GM12891 (cell line): ENCODE data around the gene SLC15A5.

Source experiments
- DNase-seq: peaks from one replicate; pipeline ENCODE4 v3.0.0; 2011; ENCODE audit warnings: low spot score; ENCODE audit not compliant: insufficient read length
- FAIRE-seq: peaks from 2 replicates; lab custom pipeline; 2011; peaks lifted over from hg19 to GRCh38; lab: Jason Lieb, UNC
- PAX5 ChIP-seq: IDR thresholded peaks from 2 replicates; pipeline ENCODE4 v1.6.1; 2011; ENCODE audit warnings: low read length, moderate library complexity, mild to moderate bottlenecking; ENCODE audit not compliant: insufficient read depth, severe bottlenecking
- POLR2A ChIP-seq: IDR thresholded peaks from 2 replicates; pipeline ENCODE4 v1.6.1; 2011; ENCODE audit warnings: low read depth, low read length, control low read depth
- POLR2AphosphoS5 ChIP-seq: IDR thresholded peaks from 2 replicates; pipeline ENCODE4 v1.6.1; 2011; ENCODE audit warnings: low read depth, low read length, control low read depth
- POU2F2 ChIP-seq: IDR thresholded peaks from 2 replicates; pipeline ENCODE4 v1.6.1; 2011; ENCODE audit warnings: low read depth, mild to moderate bottlenecking, control low read depth, low read length, moderate library complexity
- SPI1 ChIP-seq: IDR thresholded peaks from 2 replicates; pipeline ENCODE4 v1.6.1; 2011; ENCODE audit warnings: low read depth, low read length, control low read depth
- TAF1 ChIP-seq: IDR thresholded peaks from 2 replicates; pipeline ENCODE4 v1.6.1; 2011; ENCODE audit warnings: low read depth, low read length, control low read depth

Gene SLC15A5

GRCh38 chr12:16269946-16270345 lies 7.5 kb downstream of the SLC15A5 start:
- DNase-seq, result no peak
- no peak for TF ChIP-seq POLR2A
- TF ChIP-seq POLR2AphosphoS5, result no peak
- no peak for TF ChIP-seq SPI1
- TF ChIP-seq PAX5, result no peak
- no peak for TF ChIP-seq TAF1
- no peak for TF ChIP-seq POU2F2
- no peak for FAIRE-seq

DNA sequence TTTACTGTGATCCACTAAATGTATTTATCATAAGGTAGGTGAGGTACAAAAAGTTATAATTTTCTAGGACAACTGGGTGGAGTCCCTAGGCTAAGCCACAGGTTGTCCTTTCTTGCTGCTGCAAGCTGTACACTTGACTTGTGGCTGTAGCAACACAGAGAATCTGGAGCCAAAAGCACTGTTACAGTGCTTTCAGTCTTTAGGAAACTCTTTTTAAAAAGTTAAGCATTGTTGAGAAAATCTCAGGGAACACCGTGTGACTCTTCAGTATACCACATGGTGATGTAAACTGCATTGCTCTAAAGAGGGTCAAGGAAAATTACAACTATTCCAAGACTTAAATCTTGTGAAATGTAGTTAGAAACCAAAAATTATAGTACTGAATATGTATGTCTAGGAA lies 11.4 kb downstream of the SLC15A5 start:
- FAIRE-seq (no peak), DNase-seq (no peak)
- no peak for TF ChIP-seq TAF1
- no peak for TF ChIP-seq POLR2AphosphoS5
- no peak for TF ChIP-seq PAX5
- no peak for TF ChIP-seq POU2F2
- TF ChIP-seq SPI1, result no peak
- no peak for TF ChIP-seq POLR2A

DNA sequence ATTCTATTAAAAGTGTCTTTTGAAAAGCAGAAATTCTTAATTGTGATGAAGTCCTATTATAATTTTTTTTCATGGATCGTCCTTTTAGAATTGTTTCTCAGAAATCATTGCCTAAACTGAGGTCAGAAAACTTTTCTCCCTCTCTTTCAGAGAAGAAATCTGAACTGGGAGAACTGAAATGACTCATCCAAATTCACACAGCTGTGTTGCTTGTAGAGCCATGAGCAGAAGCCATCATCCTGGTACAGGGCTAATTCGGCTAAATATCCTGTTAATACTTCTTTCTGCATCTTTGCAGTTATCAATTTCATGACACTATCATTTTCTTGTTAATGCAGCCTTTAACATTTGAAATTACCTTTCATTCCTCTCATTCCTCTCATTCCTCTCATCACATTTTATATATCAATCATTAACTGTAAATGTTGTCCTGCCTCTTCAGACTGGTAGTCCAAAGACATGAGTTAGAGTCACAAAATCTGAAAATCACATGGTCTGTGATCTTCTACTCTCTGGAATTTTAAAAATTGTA lies 15.5 kb downstream of the SLC15A5 start:
- TF ChIP-seq POU2F2 (no peak), PAX5 (no peak), SPI1 (no peak), POLR2A (no peak), TAF1 (no peak), POLR2AphosphoS5 (no peak)
- FAIRE-seq, result no peak

DNA sequence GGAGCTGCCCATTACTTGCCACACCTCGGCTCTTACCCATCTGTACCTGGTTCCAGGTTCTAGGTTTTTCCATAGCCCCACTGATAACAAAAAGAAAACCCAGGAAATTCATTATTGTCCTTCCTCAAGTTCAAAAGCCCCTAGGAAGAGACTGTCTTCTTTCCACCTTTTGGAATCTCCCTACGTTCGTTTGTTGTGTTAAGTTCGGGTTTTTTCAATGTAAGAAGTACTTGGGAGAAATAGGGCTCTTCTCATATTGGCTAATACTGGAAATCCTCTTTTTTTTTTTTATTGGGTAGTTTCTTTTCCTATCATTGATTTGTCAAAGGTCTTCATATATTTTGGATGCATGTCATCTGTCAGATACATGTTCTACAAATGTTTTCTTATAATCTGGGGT lies 17.3 kb downstream of the SLC15A5 start:
- no peak for DNase-seq
- no peak for FAIRE-seq

More for the DNA sequence above, 15.5 kb downstream of the SLC15A5 start:
- DNase-seq, result no peak

DNA sequence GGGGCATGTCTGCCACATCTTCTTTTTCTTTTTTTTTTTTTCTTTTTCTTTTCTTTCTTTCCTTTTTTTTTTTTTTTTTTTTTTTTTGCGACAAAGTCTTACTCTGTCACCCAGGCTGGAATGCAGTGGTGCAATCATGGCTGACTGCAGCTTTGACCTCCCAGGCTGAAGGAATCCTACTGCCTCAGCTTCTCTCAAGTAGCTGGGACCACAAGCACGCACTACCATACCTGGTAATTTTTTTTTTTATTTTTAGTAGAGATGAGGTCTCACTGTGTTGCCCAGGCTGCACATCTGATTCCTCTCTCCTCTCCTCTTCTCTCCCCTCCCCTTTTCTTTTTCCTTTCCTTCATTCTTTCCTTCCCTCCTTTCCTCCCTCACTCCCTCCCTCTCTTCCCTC lies 18.5 kb downstream of the SLC15A5 start:
- DNase-seq (no peak), FAIRE-seq (no peak)
- TF ChIP-seq POLR2AphosphoS5 (no peak), SPI1 (no peak), POLR2A (no peak), POU2F2 (no peak), PAX5 (no peak), TAF1 (no peak)

More for the DNA sequence above, 17.3 kb downstream of the SLC15A5 start:
- TF ChIP-seq SPI1 (no peak), PAX5 (no peak)

DNA sequence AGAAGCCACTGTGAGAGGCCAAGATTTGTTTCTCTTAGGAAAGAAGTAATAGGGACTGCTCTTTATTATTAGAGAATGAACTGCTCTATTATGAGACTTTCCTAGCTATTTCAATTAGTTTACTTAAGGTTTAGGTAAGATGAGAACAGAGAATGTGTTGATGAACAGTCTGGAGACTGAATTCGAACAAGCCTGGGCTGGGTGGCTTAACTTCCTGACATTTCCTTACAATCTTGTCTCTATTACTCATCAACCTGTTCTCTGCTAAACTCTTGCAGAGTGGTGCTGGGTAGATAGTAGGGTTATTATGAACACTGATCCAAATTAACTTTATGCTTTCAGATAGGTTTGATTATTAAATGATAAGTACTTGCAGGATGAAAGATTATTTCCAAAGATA lies 31.2 kb downstream of the SLC15A5 start:
- TF ChIP-seq POLR2A (no peak), SPI1 (no peak), POLR2AphosphoS5 (no peak), PAX5 (no peak), POU2F2 (no peak), TAF1 (no peak)
- DNase-seq (no peak), FAIRE-seq (no peak)

DNA sequence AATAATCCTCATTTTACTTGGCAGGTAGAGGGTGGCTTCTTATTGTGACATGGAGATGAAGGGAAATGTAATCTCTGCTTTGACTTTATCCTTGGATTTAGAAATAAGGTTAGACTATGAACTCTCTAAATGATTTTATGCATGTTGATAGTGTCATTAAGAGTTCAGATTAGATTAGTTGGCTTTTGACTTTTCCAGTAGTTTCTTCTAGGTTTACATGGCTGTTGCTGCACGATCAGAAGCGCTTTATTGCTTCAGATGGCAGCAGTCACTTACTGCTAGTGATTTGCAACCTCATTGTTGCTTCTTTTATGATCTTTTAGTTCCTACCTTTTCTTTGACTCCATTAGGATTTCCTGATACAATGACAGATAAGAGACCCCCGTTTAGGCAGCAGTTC lies 32.3 kb downstream of the SLC15A5 start:
- no peak for TF ChIP-seq POLR2A
- no peak for TF ChIP-seq PAX5
- no peak for TF ChIP-seq POU2F2
- TF ChIP-seq SPI1, result no peak
- no peak for TF ChIP-seq POLR2AphosphoS5
- no peak for TF ChIP-seq TAF1
- FAIRE-seq, result no peak
- no peak for DNase-seq

- FAIRE-seq (no peak), DNase-seq (no peak)
- TF ChIP-seq TAF1 (no peak), POU2F2 (no peak), POLR2AphosphoS5 (no peak), SPI1 (no peak)
Observed at GRCh38 chr12:16243487-16244412, 33.7 kb downstream of the SLC15A5 start.

GRCh38 chr12:16241346-16241745 lies 36.1 kb downstream of the SLC15A5 start:
- FAIRE-seq (no peak), DNase-seq (no peak)
- TF ChIP-seq PAX5 (no peak), POLR2AphosphoS5 (no peak), SPI1 (no peak), POLR2A (no peak), TAF1 (no peak), POU2F2 (no peak)

DNA sequence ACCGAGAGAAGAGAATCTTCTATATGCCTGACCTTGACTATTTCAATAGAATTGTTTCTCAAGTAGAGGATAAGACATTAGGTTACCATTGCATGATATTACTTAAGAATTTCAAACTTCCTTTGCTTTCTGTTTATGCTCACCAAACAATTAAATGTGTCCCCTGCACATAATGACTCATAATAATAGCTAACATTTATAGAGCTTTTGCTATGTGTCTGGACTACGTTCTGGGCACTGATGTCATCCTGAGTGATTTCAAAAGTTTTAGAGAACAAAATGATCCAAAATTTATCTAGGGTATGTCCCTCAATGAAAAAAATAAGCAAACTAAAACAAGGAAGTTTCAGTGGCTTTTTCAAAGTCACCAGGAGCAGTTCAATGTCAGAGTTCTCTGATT lies 38.8 kb downstream of the SLC15A5 start:
- TF ChIP-seq POU2F2 (no peak), SPI1 (no peak), POLR2AphosphoS5 (no peak), POLR2A (no peak), PAX5 (no peak), TAF1 (no peak)
- DNase-seq, result no peak
- FAIRE-seq, result no peak

- DNase-seq (no peak), FAIRE-seq (no peak)
- no peak for TF ChIP-seq POU2F2
Observed at GRCh38 chr12:16229676-16230075, 47.8 kb downstream of the SLC15A5 start.
